GM13976 (cell line): ENCODE results near the gene KY.

Experiments used
- DNase-seq: peaks from one replicate; pipeline ENCODE4 v3.0.0; 2012; ENCODE audit warnings: low spot score
- in situ Hi-C: fragments of 300-500 bp; cut with MboI; formaldehyde crosslinking; loops from one replicate; pipeline ENCODE4 v1.12.0; 2022; ENCODE audit warnings: low sequenced_read_pairs, mixed read lengths, inconsistent platforms; ENCODE audit not compliant: unreplicated experiment
- TF ChIP-seq, protein P1 (sequence below): IDR thresholded peaks from 2 replicates; pipeline ENCODE4 v1.5.1; 2012; ENCODE audit warnings: borderline replicate concordance, mild to moderate bottlenecking; ENCODE audit not compliant: insufficient read depth; ENCODE audit errors: extremely low read depth, missing control alignments, control extremely low read depth

The KY gene

GRCh38 chr3:134622806-134623365 is 27.9 kb downstream of the KY start:
- TF ChIP-seq, protein P1, sequence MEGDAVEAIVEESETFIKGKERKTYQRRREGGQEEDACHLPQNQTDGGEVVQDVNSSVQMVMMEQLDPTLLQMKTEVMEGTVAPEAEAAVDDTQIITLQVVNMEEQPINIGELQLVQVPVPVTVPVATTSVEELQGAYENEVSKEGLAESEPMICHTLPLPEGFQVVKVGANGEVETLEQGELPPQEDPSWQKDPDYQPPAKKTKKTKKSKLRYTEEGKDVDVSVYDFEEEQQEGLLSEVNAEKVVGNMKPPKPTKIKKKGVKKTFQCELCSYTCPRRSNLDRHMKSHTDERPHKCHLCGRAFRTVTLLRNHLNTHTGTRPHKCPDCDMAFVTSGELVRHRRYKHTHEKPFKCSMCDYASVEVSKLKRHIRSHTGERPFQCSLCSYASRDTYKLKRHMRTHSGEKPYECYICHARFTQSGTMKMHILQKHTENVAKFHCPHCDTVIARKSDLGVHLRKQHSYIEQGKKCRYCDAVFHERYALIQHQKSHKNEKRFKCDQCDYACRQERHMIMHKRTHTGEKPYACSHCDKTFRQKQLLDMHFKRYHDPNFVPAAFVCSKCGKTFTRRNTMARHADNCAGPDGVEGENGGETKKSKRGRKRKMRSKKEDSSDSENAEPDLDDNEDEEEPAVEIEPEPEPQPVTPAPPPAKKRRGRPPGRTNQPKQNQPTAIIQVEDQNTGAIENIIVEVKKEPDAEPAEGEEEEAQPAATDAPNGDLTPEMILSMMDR = no peak
- in situ Hi-C loops = no loop called here
- no peak for DNase-seq

- DNase-seq = no peak
- in situ Hi-C loops = no loop called here
- TF ChIP-seq, protein P1 = no peak
Measured at GRCh38 chr3:134621854-134622253, 29.0 kb downstream of the KY start.

GRCh38 chr3:134620476-134621115 is 30.2 kb downstream of the KY start:
- TF ChIP-seq, protein P1 = no peak
- in situ Hi-C loops = no loop called here
- DNase-seq = no peak

DNA sequence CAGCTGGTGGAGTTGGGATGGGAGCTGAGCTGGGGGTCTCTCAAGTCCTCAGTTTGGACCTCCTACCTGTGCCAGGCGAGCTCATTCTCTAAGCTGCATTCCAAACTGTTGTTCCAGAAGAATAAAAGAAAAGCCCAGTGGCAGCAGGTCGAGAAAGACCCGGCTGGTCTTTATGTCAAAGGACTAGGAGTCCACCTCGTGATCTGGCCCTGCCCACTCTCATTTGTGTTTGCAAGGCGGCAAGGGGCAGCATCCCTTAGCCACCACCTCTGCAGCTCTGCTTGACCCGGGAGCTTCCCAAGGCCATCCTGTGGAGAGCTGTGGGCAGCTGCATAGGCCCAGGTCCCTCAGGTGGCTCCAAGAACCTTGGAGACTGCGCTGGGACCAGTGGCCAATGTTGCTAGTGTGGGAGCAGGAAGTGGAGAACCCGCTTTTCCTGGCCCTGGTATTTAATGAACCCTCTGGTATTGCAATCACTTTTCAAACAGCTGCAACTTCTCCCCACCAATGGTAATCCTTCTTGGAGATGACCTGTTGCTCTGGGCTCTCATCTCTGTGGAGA is 30.9 kb downstream of the KY start:
- DNase-seq = no peak
- TF ChIP-seq, protein P1 = no peak
- in situ Hi-C loops = no loop called here

- TF ChIP-seq, protein P1 = no peak
- in situ Hi-C loops = no loop called here
- DNase-seq = no peak
Measured at GRCh38 chr3:134619301-134619615, 31.6 kb downstream of the KY start.

GRCh38 chr3:134618478-134619300 is 32.1 kb downstream of the KY start:
- TF ChIP-seq, protein P1 = no peak
- in situ Hi-C loops = no loop called here
- DNase-seq = no peak
